Measurements from ENCODE around the gene GADD45B.
"Not testable (repeated sequence)": the region's sequence is repeated elsewhere in the genome, so short reads cannot be mapped to it uniquely, and the experiment has no call there.

Gene GADD45B

DNA sequence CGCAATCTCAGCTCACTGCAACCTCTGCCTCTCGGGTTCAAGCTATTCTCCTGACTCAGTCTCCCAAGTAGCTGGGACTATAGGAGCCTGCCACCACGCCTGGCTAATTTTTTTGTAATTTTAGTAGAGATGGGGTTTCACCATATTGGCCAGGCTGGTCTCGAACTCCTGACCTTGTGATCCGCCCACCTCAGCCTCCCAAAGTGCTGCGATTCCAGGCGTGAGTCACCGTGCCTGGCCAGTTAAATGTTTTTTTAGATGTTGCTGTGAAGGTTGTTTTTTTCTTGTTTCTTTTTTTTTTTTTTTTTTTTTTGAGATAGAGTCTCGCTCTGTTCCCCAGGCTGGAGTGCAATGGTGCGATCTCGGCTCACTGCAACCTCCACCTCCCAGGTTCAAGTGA lies 42.9 kb downstream of the GADD45B start:
- DNase-seq = not testable (repeated sequence)

DNA sequence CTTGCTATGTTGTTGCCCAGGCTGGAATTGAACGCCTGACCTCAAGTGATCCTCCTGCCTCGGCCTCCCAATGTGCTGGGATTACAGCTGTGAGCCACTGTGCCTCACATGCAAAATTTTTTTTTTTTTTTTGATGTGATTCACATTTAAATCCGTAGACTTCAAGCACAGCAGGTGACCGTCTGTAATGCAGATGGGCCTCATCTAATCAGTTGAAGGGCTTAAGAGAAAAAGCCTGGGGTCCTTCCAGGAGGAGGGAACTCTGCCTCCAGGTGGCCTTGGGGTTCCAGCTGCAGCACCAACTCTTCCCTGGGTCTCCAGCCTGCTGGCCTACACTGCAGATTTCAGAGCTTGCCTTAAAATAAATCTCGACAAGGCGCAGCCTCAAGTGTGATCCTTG lies 43.6 kb downstream of the GADD45B start:
- DNase-seq = no peak

GRCh38 chr19:2523630-2524311 lies 47.8 kb downstream of the GADD45B start:
- no peak for DNase-seq

DNA sequence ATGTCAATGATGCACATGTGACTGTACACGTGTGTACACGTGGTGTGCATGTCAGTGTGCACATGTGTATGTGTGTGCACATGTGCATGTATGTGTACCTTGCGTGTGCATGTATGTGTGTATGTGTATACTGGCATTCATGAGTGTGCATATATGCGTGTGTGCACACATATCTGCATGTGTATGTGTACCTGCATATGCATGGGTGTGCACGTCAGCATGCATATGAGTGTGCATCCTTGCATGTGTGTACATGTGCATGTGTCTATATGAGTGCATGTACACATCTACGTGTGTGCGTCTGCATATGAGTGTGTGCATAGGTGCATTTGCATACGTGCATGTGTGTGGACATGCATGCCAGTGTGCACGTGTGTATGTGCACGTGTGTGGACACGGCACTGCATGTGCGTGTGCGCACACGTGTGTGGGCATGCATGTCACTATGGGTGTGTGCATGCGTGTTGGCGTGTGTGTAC lies 48.5 kb downstream of the GADD45B start:
- DNase-seq = no peak

DNA sequence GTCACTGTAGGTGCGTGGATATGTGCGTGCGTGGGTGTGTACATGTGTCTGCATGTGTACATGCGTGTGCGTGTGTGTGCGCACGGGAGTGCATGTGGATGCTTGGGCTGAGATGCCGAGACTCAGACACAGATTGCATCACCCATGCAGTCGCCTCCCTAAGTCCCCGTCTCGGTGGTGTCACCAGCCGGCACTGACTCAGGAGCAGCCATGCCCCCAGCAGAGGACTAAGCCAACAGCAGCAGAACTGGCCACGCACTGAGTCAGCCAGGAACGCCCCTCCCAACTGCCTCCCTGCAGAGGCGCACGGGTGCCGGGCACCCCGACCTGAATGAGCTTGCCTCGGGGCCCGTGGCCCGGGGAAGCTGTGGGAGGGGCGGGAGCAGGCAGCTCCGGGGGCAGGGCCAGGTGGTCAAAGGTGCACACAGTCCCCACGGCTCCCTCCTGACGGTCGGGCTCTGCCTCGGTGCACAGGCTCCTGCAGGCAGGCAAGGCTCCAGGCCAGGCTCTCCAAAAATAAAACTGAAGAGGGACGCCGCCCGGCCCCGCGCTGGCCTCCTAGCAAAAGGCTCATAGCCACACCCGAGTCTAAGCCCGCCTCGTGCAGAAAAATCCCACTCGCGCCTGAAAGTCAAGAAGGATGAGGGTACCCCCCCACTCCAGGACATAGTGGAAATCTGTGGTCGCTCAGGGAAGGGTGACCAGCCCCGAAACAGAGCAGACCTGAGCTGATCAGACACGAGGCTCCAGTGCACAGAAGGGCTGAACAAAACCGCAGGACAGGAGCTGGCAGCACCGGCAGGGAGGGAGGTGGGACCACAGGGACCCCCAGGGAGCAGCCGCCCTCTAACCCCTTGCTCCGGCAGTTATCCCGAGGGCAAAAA lies 49.2 kb downstream of the GADD45B start:
- no peak for DNase-seq

DNA sequence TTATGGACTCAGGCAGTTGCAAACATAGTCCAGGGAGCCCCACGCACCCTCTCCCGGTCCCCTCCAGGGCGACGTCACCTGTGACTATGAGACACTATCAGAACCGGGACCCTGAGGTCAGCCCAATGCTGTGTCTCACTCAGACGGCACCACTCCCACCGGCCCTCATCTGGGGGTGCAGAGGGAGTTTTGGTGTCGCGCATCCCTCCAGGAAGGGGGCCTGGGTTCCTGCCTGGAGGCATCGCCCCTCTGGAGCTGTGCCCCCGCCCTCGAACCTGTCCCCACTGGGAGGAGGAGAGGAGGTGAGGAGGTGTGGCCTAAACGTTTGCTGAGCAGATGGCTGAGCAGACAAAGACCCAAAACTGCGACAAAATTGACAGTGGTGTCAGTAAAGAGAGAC lies 51.2 kb downstream of the GADD45B start:
- DNase-seq = no peak

- DNase-seq = no peak
Observed at GRCh38 chr19:2527686-2528085, 51.8 kb downstream of the GADD45B start.

All from NCI-H2081 treated with DMSO at 0.1 percent for 48 hours (cell line).